A673 (cell line): ENCODE results near the gene LYPD5. TPM values are rescaled to one million over a fixed set of nuclear protein-coding genes. Genes with fewer than 3 reads are reported as not detected.

ENCODE experiments used
- BruUV-seq: library from RNA; stranded (reverse); fragments of 400-500 nt; replicated peaks from 2 replicates; lab custom pipeline; 2021; lab: Mats Ljungman, UMichigan
- CTCF ChIA-PET: fragments of 300-600 bp; sonication (Branson Sonifier 250); formaldehyde crosslinking; loops from one replicate; lab custom pipeline; 2022; ENCODE audit warnings: antibody characterized with exemption; lab: Charles Lee
- POLR2A ChIA-PET: fragments of 300-600 bp; sonication (Branson Sonifier 250); formaldehyde crosslinking; loops from one replicate; lab custom pipeline; 2022; ENCODE audit warnings: antibody characterized with exemption; ENCODE audit not compliant: low non-redundant PET; lab: Charles Lee
- DNase-seq: peaks from one replicate; pipeline ENCODE4 v3.0.0-alpha.2; 2015; ENCODE audit warnings: low spot score
- H3K27ac ChIP-seq: fragments of 200-600 bp; sonication (generic); 2 replicates; pipeline ENCODE4 v1.5.1; 2016; ENCODE audit warnings: mixed run types, low read depth, mild to moderate bottlenecking, mixed read lengths, antibody characterized with exemption, low read length; ENCODE audit not compliant: poor library complexity, severe bottlenecking
- H3K27me3 ChIP-seq: fragments of 200-600 bp; sonication (generic); replicated peaks from 2 replicates; pipeline ENCODE4 v1.6.1; 2017; ENCODE audit warnings: mixed run types, low read depth, mild to moderate bottlenecking, mixed read lengths, antibody characterized with exemption, low read length; ENCODE audit not compliant: insufficient read depth, poor library complexity
- H3K36me3 ChIP-seq: fragments of 200-600 bp; sonication (generic); 2 replicates; pipeline ENCODE4 v1.6.1; 2016; ENCODE audit warnings: mixed run types, mild to moderate bottlenecking, mixed read lengths, antibody characterized with exemption, low read length; ENCODE audit not compliant: insufficient read depth, poor library complexity, severe bottlenecking
- H3K4me1 ChIP-seq: fragments of 200-600 bp; sonication (generic); 2 replicates; pipeline ENCODE4 v1.6.1; 2017; ENCODE audit warnings: mixed run types, mild to moderate bottlenecking, mixed read lengths, antibody characterized with exemption, low read length; ENCODE audit not compliant: insufficient read depth, poor library complexity, severe bottlenecking
- H3K4me3 ChIP-seq: fragments of 200-600 bp; sonication (generic); 2 replicates; pipeline ENCODE4 v1.5.1; 2016; ENCODE audit warnings: low read depth, mixed run types, mild to moderate bottlenecking, mixed read lengths, low read length; ENCODE audit not compliant: poor library complexity, severe bottlenecking
- H3K9me3 ChIP-seq: fragments of 200-600 bp; sonication (generic); 2 replicates; pipeline ENCODE4 v1.6.1; 2016; ENCODE audit warnings: mixed run types, low read depth, mild to moderate bottlenecking, mixed read lengths, antibody characterized with exemption, low read length; ENCODE audit not compliant: poor library complexity, severe bottlenecking
- EZH2 ChIP-seq: fragments of 200-600 bp; sonication (generic); IDR thresholded peaks from 2 replicates; pipeline ENCODE4 v1.6.1; 2017; ENCODE audit warnings: borderline replicate concordance, low read depth, mild to moderate bottlenecking, mixed read lengths, antibody characterized with exemption, low read length; ENCODE audit not compliant: poor library complexity, severe bottlenecking
- intact Hi-C: fragments of 100-400 bp; cut with micrococcal nuclease; formaldehyde crosslinking; loops from one replicate; pipeline ENCODE4 v1.10.0; 2022; ENCODE audit not compliant: unreplicated experiment
- total RNA-seq: library from RNA; stranded (reverse); gene quantifications from 2 replicates; pipeline ENCODE4 v1.2.3, GENCODE V29; 2021
- TF ChIP-seq, protein P1 (sequence below): fragments of 300-800, 200-600 bp; sonication (generic); conservative IDR thresholded peaks from 2 replicates; pipeline ENCODE4 v1.5.1; 2017; ENCODE audit warnings: low read depth, mild to moderate bottlenecking, antibody characterized with exemption, low read length, moderate library complexity, mixed read lengths

Gene LYPD5
- total RNA-seq, 1 experiment from 2014 or later, result not detected

DNA sequence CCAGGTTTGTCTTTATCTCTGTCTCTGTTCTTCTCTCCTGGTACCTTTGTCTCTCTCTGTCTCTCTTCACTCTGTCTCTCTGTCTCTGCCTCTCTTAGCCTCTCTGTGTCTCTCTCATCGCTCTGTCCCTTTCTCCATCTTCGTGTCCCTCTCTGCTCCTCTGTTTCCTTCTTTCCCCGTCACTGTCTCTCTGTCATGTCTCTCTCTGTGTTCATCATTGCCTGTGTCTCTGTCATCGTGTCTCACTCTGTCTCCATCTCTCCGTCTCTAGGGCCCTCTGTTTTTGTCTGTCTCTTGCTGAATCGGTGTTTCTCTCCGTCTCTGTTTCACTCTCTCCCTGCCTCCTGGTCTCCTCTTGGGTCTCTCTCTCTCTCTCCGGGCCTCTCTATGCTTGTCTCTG lies 18.6 kb downstream of the LYPD5 start:
- H3K4me1 ChIP-seq, result no peaks in the 10 kb centered on the region
- no TSS peak for BruUV-seq
- ChIA-PET POLR2A (no interaction called here), CTCF (interaction anchor here (0.7 kb wide), 1 partner anchor 97 kb away, joined by 6 read pairs; no protein-coding TSS in a partner anchor)
- H3K27me3 ChIP-seq, result no peaks in the 10 kb centered on the region
- H3K36me3 ChIP-seq, result no peaks in the 10 kb centered on the region
- intact Hi-C loops, result no loop called here
- no peak for DNase-seq
- TF ChIP-seq, protein P1, sequence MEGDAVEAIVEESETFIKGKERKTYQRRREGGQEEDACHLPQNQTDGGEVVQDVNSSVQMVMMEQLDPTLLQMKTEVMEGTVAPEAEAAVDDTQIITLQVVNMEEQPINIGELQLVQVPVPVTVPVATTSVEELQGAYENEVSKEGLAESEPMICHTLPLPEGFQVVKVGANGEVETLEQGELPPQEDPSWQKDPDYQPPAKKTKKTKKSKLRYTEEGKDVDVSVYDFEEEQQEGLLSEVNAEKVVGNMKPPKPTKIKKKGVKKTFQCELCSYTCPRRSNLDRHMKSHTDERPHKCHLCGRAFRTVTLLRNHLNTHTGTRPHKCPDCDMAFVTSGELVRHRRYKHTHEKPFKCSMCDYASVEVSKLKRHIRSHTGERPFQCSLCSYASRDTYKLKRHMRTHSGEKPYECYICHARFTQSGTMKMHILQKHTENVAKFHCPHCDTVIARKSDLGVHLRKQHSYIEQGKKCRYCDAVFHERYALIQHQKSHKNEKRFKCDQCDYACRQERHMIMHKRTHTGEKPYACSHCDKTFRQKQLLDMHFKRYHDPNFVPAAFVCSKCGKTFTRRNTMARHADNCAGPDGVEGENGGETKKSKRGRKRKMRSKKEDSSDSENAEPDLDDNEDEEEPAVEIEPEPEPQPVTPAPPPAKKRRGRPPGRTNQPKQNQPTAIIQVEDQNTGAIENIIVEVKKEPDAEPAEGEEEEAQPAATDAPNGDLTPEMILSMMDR, result no peak
- TF ChIP-seq EZH2, result no peak
- H3K4me3 ChIP-seq, result no peak overlapping the region
- no peaks in the 10 kb centered on the region for H3K9me3 ChIP-seq
- no peak overlapping the region for H3K27ac ChIP-seq

DNA sequence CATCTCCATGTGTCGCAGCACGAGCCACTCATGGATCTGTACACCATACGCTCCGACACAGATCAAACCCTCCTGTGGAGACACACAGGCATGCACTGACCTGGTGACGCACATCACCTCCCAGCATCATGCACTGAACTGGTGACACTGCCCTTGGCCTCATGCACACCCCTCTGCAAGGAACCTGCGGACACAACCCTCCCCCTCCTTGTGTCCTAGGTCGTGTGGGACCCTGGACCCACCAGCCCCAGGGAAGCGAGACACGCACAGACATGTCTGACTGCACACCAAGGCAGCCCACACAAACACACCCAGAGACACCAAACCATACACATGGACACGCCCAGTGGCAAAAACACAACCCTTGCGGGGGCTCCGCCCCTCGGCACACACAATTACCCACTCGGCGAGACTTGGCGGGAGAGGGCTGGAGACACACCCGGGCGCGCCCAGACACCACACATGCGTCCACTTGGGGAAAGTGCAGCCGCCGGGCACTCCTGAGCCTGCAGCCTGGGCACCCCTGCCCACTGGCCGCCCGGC lies 19.5 kb downstream of the LYPD5 start:
- Histone ChIP-seq H3K27ac (no peak overlapping the region), H3K4me1 (peaks cover 4% of the 10 kb centered on the region), H3K9me3 (no peaks in the 10 kb centered on the region), H3K4me3 (no peak overlapping the region), H3K36me3 (no peaks in the 10 kb centered on the region), H3K27me3 (no peaks in the 10 kb centered on the region)
- CTCF ChIA-PET, result interaction anchor here (0.7 kb wide), 1 partner anchor 96 kb away, joined by 6 read pairs; no protein-coding TSS in a partner anchor
- no TSS peak for BruUV-seq
- TF ChIP-seq EZH2, result no peak
- TF ChIP-seq, protein P1, result no peak
- no peak for DNase-seq
- POLR2A ChIA-PET, result no interaction called here
- intact Hi-C loops, result no loop called here

DNA sequence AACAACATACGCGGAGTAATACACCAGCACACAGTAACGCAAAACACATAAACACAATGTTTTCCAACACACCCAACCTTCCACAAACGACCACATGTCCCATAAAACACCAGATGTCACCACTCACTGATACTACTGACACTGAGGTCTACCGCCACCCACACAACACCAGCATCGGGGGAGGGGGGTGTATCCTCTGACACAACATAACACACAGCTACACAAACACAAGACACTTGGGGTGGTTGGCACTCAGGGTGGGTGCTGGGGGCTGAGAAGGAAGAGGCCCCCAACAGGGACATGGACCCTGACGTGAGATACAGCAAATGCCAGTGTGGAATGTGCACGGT lies 20.0 kb downstream of the LYPD5 start:
- CTCF ChIA-PET, result no interaction called here
- BruUV-seq, result no TSS peak
- H3K27ac ChIP-seq, result no peak overlapping the region
- TF ChIP-seq EZH2, result no peak
- TF ChIP-seq, protein P1, result no peak
- H3K36me3 ChIP-seq, result no peaks in the 10 kb centered on the region
- no peak overlapping the region for H3K4me3 ChIP-seq
- H3K27me3 ChIP-seq, result no peaks in the 10 kb centered on the region
- H3K9me3 ChIP-seq, result no peaks in the 10 kb centered on the region
- DNase-seq, result no peak
- intact Hi-C loops, result no loop called here
- H3K4me1 ChIP-seq, result peaks cover 8% of the 10 kb centered on the region
- POLR2A ChIA-PET, result no interaction called here
